GM20431 (cell line): ENCODE data around the gene ULBP1.

Experiments used
- in situ Hi-C: fragments of 300-500 bp; cut with MseI, MboI; formaldehyde crosslinking; loops from one replicate; pipeline ENCODE4 v1.15.0; 2020; ENCODE audit warnings: low sequenced_read_pairs; ENCODE audit not compliant: unreplicated experiment

The ULBP1 gene

GRCh38 chr6:150018846-150019580 is 55.3 kb downstream of the ULBP1 start:
- in situ Hi-C loops = loop anchor here (10.0 to 25.0 kb wide), 2 partner anchors 84 to 182 kb away; no protein-coding TSS in a partner anchor

- in situ Hi-C loops = loop anchor here (25.0 kb wide), 1 partner anchor 185 kb away; no protein-coding TSS in a partner anchor
These were observed 58.1 kb downstream of the ULBP1 start for GRCh38 chr6:150021870-150022269.
